22Rv1 (cell line): ENCODE measurements around the gene CAMK2D.

Experiments used
- H3K27ac ChIP-seq: fragments of 450-650 bp; 2 replicates; pipeline ENCODE4 v1.5.1; 2017
- ZFX ChIP-seq: fragments of 450-650 bp; IDR thresholded peaks from 2 replicates; pipeline ENCODE4 v1.6.1; 2017; ENCODE audit warnings: antibody characterized with exemption, borderline replicate concordance
- TF ChIP-seq, protein P1 (sequence below): fragments of 450-650 bp; IDR thresholded peaks from 2 replicates; pipeline ENCODE4 v1.5.1; 2017; ENCODE audit warnings: mild to moderate bottlenecking

Gene CAMK2D

DNA sequence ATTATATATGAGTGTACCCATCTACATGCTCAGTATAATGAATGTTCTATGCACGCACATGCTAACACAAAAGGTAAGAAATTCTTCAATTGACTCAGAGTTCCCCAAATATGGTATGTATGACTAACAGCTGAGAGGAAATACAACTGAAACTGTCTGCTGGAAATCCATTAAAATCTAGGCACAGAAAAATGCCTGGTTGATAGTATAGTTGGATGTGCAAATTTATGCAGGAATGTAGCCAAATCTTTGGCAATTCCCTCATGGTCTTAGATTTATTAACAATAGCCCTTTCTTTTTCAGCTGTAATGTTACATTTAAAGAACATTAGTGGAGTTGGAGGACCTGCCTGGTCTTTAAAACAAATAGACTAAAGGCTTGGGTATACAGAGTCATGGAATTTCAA lies 5.5 kb downstream of the CAMK2D start:
- TF ChIP-seq ZFX, result no peak
- TF ChIP-seq, protein P1, sequence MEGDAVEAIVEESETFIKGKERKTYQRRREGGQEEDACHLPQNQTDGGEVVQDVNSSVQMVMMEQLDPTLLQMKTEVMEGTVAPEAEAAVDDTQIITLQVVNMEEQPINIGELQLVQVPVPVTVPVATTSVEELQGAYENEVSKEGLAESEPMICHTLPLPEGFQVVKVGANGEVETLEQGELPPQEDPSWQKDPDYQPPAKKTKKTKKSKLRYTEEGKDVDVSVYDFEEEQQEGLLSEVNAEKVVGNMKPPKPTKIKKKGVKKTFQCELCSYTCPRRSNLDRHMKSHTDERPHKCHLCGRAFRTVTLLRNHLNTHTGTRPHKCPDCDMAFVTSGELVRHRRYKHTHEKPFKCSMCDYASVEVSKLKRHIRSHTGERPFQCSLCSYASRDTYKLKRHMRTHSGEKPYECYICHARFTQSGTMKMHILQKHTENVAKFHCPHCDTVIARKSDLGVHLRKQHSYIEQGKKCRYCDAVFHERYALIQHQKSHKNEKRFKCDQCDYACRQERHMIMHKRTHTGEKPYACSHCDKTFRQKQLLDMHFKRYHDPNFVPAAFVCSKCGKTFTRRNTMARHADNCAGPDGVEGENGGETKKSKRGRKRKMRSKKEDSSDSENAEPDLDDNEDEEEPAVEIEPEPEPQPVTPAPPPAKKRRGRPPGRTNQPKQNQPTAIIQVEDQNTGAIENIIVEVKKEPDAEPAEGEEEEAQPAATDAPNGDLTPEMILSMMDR, result no peak
- no peak overlapping the region for H3K27ac ChIP-seq

DNA sequence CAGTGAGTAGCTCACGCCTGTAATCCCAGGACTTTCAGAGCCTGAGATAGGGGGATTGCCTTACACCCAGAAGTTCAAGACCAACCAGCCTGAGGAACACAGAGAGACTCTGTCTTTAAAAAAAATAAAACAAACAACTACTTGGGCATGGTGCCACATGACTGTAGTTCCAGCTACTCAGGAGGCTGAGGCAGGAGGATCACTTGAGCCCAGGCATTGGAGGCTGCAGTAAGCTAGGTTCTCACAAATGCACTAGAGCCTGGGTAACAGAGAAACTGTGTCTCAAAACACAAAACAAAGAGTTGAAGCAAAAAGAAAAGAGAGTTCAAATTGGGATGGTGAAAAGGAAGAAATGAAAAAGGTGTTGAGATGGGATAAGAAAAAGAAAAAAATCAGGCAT lies 10.8 kb downstream of the CAMK2D start:
- peak overlapping the region; percentile 64 for H3K27ac ChIP-seq
- TF ChIP-seq ZFX, result no peak
- TF ChIP-seq, protein P1, result no peak

DNA sequence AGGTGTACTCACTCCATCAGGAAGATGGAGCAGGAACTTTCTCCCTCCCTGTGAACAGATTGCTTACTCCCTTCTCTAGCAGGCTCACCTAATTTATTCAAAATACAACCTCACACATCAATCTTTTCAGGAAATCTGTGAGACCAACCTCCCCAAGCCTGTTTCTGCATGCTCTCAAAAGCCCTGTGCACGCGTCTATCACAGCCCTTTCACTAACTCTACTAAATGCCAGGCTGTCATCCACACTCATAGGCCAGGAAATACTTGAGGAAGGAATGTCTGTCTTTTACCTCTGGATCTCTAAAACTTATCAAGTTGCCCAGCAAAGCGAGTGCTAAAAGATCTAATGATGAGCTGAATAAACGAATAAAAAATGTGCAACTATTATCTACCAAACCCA lies 11.2 kb downstream of the CAMK2D start:
- no peak for TF ChIP-seq ZFX
- TF ChIP-seq, protein P1, result no peak
- peak overlapping the region; percentile 64 for H3K27ac ChIP-seq

DNA sequence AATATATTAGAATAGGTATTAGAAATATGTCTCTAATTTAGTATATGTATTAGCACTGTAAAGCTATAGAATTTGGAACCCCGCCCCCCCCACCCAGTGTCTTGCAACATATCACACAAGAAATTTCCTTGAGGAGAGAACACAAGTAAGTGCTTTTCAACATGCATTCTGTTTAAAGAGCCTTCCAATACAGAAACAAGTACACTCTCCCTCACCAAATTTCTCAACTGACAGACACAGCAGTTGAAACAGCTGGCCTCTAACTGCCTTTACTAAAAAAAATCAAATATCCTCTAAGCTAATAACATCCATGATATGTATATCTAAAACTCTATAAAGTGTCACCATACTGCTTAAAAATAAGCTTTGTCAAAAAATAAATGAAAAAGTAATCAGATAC lies 12.4 kb downstream of the CAMK2D start:
- peak overlapping the region; percentile 64 for H3K27ac ChIP-seq
- TF ChIP-seq, protein P1, result no peak
- TF ChIP-seq ZFX, result no peak

DNA sequence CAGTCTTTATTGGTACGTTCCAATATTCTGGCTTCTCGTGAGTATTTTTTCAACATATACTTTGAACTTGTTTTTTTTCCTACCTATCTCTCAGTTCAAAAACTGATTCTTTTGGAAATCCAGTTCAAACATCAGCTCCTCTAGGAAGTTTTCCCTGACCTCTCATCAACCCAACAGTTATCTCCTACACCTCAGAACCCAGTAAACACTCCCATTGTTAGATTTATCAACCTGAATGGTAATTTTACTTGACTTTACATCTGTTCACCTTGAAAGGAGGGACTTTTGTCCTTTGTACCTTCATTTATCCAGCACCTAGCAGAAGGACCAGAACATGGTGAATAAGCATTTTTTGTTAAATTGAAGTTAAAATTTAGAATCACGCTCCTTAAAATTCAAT lies 13.6 kb downstream of the CAMK2D start:
- no peak for TF ChIP-seq ZFX
- TF ChIP-seq, protein P1, result no peak
- no peak overlapping the region for H3K27ac ChIP-seq

DNA sequence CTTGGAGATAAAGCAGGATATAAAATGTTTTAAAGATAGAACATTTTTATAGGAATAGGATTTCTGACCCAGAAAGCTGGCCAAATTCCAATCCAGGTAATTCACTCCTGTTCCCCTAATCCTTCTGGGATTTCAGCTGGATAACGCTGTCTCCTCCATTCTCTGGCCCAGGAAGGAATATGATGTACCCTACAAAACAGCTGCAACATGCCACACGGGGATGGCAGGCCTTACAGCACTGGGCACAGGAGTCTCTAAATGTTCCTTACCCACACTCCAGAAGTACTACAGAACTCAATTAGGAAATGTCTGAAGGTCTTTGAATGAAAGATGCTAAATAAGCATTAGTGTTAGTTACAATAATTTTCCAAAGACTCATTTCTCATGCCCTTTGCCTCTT lies 15.8 kb downstream of the CAMK2D start:
- no peak for TF ChIP-seq ZFX
- TF ChIP-seq, protein P1, result no peak
- no peak overlapping the region for H3K27ac ChIP-seq

DNA sequence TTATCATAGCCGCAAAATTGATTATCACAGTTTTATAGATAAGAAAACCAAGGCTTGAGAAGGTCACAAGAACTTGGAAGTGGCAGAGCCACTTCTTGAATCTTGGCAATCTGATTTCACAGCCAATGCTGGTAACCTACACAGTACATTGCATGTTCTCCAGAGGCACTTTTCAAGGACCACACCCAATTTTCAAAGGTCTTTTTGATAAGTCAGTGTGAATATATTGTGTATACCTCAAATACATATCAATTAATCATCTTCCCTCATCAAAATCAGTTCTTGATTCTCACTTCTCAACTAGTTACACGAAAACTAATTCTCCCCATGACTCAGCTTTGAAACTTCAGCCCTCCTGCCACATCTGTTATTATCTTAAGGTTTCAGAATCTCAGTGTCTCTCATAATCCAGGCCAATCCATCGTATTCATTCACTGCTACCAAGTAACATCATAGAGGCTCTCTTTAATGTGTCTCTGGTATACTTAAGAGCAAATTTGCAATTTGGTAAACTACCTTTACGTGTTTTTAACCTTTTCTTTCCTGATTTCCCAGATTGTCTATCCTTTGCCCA lies 16.8 kb downstream of the CAMK2D start:
- no peak for TF ChIP-seq ZFX
- TF ChIP-seq, protein P1, result no peak
- no peak overlapping the region for H3K27ac ChIP-seq
